Activated CD8-positive, alpha-beta memory T cell treated with anti-CD3 and anti-CD28 coated beads for 48 hours (primary cell): ENCODE data around the gene SYTL3.
"Not testable (repeated sequence)": the region's sequence is repeated elsewhere in the genome, so short reads cannot be mapped to it uniquely, and the experiment has no call there.

ENCODE experiments used
- DNase-seq, 3 experiments: peaks; one replicate each; pipeline ENCODE4 v3.0.0-alpha.2; 2020; ENCODE audit warnings: low read depth in 2 of 3, low spot score in 2 of 3

The SYTL3 gene

DNA sequence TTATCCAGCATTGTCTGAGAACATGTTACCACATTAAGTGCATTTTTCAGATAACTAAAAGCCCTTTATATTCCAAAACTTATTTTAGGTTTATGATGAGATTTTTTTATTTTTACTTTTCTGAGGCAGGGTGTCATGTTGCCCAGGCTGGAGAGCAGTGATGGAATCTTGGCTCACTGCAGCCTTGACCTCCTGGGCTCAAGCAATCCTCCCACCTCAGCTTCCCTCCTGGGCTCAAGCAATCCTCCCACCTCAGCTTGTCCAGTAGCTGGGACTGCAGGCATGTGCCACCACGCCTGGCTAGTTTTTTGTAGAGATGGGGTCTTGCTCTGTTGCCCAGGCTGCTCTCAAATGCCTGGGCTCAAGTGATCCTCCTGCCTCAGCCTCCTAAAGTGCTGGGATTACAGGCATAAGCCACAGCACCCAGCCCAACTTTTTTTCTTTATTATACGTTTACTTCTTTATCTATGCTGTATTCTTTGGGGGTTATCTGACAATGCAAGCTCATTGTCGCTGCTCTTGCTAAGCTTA lies 11.5 kb upstream of the SYTL3 start:
- DNase-seq = no peak

DNA sequence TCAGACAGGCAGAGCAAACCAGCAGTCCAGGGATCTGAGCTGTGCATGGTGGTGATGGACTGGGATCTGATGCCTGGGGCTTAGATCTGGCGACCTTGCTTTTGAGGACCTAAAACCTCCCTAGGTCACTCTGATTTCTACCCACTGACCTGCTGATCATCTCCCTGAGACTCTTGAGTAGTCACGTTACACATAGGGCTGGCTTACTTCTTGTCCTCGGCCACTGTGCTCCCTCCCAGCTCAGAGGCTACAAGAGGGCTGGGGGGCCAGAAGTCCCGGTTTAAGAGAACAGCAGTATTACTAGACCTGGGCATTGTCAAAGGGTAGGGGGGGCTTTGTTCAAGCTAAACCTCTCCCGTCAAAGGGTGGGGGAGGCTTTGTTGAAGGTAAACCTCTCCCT lies 10.8 kb upstream of the SYTL3 start:
- DNase-seq = no peak

DNA sequence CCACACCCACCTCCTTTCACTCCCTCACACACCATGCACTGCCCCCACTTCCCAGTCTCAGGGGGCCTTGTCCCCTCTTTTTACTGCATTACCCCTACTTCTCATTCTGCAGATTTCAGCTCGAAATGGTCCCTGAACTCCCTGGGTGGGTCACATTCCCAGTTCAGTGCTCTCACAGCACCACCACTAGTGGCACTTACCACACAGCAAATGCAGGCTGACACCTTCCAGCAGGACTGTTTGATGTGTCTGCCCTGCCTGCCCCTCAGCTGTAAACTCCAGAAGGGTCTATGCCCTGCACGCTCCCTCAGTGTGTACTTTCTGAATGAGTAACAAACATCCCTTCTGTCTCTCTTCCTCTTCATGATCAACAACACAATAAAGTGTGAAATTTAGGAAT lies 9.3 kb upstream of the SYTL3 start:
- no peak for DNase-seq

DNA sequence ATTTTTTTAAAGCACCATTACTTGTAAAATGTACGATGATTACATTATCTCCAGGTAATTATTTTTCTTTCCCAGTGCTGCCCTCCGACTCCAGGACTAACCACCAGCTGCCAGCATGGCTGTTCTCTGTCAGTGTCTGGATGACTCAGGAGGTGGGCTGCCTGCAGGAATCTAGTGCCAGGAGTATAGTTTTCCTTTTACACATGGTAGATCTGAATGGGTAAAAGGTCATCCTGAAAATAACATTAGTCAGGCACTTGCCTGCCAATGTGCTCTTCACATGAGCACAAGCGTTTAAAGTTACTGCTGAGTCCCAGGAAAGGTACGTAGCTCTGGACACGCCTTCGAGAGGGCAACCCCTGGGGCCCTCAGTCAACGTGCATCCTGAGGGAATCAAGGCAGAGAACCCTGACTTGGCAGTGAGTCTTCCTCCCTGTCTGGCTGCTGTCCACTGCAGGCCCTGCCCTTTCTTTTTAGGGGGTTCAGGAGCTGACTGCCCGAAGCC lies 7.7 kb upstream of the SYTL3 start:
- DNase-seq = no peak

DNA sequence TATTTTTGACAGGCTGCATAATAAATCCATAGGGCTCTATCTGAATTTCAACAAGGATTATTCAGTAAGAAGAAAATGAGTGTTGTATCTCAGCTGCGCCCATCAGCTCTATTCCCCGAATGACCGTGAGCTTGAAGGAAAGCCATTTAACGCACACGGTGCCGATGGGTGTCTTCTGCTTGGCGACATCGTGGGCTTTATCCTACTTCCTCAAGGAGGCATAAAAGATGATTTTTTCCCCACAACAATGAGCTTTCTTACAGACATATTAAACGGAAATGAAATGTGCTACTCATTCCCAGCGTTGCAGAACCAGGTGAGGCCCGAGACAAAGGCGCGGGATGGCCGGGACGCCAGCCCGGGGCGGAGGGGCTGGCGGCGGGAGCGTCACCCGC lies 6.0 kb upstream of the SYTL3 start:
- no peak for DNase-seq

DNA sequence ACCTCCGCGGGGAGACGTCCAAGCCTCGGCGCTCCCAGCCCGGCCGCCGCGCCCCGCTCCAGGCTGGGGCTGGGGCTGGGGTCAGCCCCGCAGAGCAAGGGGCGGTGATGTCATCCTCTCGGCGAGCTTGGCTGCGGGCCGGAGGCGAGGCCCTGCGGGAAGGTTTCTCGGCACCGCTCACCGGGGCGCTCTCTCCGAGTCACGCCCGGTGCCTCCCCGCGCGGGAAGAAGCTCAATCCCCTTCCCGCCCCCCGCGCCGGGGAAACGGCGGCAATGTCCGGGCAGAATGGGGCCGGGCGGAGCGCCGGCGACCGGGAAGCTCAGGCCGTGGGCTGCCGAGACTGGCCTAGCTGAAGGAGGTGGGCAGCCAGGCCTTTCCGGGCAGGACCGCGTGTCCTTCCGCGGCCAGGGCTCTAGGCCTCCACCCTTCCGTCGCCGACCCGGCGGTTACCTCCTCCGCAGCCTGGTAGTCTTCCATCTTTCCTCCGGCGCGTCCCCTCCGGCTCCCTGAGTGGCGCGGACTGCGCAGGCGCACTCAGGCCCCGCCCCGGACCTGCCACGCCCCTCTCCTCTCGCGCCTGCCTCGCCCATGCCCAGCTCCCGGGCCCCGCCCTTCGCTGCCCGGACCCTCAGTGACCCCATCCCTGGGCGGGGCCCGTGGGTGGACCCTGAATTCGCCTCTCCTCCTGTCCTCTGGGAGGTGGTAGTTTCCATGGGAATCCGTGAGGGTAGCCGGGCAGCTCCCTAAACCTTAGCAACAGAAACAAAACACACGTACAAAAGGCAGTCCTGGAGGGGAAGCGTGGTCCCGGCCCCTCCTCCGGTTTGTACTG lies 5.4 kb upstream of the SYTL3 start, which contains the start of gene DYNLT1:
DYNLT1 (minus strand) TSS at position 513 of the 833 bp plus-strand sequence; CDS start at position 478, 35 bp downstream.
- peak; percentile 88 to 89 (median 89) for DNase-seq

DNA sequence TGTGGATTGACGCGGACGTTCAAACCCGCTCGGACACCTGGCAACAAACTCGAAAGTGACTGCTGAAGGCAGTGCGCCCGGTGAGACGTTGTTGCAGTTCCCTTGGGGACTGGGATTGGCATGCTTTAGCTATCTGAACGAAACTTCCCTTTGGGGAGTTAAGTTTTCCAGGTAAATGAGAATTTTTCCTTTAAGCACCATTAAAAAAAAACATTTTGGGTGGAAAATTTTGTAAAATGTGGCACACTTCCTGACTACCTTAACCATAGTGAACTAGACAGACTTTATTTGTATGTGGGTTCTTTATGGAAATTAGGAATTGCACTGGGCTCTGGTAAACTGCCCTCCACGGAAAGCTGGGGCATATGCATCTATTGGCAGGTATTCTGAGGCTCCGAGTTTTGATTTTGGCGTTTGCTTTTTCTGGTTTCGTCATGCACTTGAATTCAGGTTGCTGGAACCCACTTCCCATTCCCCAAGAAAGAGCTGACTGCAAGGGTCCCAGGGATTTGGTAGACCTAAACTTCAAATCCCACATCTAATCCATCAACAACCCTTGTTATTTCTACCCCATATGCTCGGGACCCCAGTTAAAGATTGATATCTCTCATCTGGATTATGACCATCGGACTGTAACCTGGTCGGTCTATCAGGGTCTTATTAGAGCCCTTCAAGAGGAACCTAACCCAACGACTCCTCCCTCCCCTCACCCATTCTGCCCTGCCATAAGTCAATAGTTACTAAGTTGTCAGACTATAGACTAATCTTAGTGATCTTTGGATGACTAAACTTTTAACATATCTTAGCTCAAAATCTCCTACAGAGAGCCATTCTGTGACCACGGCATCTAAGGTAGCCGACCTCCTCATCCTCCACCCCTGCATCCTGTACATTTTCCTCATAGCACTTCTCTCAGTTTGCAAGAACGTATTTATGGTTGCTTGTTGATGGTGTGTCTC lies 4.5 kb upstream of the SYTL3 start:
- no peak for DNase-seq

DNA sequence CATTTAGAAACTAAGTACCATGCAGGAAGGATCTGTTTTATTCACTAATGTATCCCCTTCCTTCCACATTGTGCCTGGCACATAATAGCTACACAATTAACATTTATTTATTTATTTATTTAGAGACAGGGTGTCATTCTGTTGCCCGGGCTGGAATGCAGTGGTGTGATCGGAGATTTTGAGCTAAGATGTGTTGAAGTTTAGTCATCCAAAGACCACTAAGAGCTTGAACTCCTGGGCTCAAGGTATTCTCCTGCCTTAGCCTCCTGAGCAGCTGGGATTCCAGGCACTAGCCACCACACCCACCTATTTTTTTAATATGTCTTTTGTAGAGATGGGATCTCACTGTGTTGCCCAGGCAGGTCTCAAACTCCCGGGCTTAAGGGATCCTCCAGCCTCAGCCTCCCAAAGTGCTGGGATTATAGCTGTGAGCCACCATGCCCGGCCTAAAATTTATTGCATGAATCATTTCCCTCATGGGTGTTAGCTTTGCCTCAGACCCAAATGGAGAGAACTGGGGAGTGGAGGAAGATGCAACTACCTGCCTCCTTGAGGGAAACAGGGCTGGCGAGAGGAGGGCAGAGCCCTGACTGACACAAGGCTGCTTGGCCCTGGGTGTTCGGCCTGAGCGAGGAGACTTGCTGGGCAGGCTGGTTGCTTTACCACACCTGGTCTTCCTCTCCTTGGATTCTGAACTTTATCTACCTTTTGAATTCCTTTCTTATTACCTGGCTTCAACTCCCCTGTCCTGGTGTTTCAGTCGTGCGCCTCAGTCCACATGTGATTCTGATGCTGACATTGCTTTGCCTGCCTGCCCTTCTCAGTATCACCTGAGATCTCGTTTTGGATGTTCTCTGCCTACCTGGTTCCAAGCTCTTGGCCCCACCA lies 3.6 kb upstream of the SYTL3 start:
- DNase-seq = no peak

DNA sequence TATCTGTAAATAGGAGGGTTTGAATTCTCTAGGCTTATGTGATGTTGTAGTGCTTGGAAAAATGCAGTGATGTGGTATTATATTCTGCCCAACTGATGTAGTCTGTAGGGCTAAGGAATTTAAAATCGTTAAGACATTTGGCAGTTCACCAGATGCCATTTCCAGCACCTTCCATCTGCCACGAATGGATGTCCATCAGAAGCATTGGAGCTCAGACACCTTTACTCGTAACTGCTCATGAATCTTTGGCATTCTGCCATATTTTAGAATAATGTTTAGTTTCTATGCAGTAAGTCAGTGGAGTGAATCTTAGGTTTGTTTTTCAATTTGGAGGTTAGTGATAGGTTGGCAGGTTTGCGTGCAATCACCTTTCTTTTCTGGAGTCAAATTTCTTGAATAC lies 2.4 kb upstream of the SYTL3 start:
- no peak for DNase-seq

DNA sequence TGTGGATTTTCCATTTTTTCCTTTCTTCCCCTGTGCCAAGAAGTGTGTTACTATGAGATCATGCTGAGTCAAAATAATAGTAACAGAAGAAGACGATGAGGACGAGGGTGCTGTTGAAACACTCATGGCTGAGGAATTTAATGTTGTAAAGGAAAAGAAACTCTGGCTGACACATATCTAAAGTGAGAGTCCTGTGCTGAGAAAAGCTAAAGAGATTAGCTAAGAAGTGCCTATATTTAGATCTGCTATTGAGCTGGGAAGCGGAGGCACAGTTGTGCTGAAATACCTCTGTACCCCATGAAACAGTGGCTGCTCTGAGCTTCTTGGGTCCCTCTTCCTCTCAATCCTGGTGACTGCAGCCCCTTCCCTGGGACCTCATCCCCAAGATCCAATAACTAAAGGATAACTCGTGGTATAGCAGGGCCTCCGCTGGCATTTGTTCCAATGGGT lies 1.1 kb upstream of the SYTL3 start:
- no peak for DNase-seq

DNA sequence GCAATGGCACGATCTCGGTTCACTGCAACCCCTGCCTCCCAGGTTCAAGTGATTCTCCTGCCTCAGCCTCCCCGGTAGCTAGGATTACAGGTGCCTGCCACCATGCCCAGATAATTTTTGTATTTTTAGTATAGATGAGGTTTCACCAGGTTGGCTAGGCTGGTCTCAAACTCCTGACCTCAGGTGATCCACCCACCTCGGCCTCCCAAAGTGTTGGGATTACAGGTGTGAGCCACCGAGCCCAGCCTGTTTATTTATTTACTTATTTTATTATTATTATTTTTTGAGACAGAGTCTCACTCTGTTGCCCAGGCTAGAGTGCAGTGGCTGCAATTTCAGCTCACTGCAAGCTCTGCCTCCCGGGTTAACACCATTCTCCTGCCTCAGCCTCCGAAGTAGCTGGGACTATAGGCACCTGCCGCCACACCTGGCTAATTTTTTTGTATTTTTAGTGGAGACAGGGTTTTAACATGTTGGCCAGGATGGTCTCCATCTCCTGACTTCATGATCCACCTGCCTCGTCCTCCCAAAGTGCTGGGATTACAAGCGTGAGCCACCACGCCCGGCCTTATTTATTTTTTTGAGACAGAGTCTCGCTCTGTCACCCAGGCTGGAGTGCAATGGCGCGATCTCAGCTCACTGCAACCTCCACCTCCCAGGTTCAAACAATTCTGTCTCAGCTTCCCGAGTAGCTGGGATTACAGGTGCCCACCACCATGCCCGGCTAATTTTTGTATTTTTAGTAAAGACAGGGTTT lies 2.3 kb downstream of the SYTL3 start:
- not testable (repeated sequence) for DNase-seq

DNA sequence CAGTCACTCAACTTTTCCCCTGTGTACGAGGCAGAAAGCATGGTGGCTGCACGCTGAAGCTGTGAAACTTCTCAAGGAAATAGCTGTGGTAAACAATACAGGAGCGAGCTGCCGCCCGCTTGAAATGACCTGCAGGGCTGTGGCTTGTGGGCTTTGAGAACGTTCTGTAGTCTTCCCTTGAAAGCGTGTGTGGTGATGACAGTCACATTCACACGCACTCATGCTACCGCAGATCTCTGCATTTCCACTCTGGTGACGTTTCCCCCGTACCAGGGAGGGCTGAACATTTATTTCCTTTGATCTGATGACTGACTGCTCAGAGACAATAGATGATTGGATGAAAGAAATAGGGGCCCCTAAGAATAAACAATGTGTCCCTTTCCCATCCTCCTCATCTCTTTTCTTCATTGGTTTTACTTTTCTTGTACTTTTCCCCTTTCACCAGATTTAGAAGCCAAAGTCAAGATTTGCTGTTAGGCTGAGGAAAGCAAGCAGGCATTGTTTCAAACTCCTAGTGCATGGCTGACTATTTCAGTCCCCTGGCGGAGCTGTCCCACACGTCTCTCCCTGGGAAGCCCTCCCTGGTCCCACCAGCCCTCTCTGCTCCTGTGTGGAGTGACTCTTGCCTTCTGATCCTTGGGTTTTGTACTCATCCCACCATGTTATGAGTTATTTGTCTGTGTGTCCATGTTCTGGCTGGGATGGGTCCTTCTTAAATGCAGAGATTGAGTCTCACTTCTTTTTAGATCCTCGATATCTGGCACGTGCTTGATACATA lies 3.9 kb downstream of the SYTL3 start:
- peak; percentile 41 to 79 (median 67) for DNase-seq

DNA sequence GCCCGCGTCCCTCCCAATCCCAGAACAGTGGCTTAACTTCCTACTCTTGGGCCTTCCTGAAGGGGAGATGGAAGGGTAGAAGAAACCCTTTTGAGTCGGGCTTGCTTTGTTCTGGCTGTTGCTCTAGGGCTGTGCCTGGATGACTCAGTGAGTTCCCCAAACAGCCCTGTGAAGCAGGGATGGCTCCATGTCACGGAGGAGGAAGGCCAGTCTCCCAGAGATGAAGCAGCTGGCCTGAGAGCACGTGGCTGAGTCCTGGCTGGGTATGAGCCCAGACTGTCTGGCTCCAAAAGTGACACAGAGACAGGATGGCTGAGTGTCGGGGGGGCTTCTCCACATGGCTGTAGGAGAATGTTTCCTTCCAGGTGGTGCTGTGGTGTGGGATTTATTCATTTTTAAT lies 4.6 kb downstream of the SYTL3 start:
- DNase-seq = no peak

DNA sequence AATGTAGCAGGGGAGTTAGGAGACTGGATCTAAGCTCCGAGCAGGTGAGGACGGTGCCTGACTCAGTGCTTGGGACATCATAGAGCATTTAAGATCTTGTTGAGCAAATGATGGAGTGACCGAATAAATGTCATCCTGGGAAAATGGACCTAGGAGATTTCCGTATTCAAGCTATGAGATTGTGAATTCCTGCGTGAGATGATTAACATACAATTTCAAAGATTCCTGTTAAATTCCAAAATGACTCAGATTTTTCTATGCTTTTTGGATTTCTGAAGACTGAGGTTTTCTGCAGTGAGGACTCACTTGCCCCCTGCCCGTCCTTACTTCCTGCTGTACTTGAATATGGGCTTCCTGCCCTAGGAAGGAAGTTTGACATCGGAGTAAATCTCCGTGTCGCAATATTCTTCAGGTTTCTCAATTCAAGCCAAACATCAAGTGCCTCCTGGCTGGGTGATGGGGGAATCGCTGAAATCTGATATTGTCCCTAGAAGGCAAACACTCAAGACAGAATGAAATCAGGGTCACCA lies 5.2 kb downstream of the SYTL3 start:
- no peak for DNase-seq

DNA sequence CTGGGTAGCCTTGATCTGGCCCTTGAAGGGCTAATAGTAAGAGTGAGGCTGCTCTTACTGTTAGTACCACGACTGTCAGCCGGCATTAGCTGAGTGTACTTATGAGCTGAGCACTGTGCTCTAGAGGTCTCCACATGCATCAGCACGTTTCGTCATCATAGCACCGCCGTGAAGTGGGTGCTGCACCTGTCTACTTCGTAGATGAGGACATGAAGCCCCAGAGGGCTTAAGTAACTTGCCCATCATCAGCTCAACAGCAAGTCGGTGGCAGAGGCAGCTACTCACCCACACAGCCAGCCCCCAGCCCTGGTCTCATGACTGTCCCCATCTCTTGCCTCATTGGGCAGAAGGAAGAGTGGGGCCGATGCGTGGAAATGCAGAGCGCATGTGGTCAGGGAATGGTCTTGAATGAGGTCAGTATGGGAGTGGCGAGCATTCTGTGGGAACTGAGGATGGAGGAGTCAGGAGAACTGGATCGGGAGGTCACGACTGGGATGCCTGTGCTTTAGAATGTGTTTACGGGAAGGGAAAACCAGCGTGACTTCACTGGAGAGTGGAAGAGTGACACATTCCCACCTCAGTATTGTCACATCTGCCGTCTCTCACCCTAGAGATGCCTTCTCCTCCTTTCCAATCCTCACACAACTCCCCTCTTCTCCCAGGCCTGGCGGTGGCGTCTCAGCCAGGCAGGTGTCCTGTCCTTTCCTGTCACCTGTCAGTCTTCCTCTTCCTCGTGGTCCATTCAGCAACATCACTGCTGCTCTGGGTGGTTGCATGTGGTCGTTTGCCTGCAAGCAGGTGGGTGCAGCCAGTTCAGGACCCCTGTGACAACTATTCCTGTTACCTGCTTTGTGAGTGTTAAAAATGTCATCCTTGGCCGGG lies 6.0 kb downstream of the SYTL3 start:
- DNase-seq = no peak

DNA sequence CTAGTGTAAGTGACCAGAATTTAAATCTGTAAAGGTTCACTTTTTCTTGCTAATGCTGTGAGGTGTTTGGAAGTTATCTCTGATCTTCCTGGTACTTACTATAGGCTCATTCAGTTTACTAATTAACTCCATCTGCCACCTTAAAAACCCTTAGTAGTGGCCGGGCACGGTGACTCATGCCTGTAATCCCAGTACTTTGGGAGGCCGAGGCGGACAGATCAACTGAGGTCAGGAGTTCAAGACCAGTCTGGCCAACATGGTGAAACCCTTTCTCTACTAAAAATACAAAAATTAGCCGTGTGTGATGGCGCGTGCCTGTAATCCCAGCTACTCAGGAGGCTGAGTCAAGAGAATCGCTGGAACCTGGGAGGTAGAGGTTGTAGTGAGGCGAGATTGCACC lies 7.1 kb downstream of the SYTL3 start:
- not testable (repeated sequence) for DNase-seq

DNA sequence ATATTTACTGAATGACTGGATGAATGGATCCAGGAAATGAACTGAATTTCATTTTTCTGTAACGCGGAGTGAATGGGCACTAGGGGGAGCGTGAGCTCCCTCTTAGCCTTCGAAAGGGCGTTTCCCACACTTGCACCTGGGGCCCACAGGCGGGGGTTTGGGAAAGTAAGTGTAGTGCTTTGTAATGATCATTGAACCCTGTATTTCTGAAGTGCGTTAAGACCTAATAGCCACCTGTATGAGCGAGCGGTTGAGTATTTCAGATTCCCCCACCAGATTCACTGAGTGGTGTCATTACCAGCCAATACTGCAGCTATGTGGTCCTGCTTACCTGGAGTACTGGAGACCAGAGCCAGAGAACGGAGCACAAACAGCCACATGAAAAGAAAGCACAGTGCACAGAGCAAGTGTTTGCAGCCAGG lies 10.5 kb downstream of the SYTL3 start:
- DNase-seq = no peak
